GM18499 (cell line): ENCODE measurements around the gene SENP2.
"Not testable (repeated sequence)": the region's sequence is repeated elsewhere in the genome, so short reads cannot be mapped to it uniquely, and the experiment has no call there.

Experiments
- ATAC-seq: cut with Tn5 transposase; IDR thresholded peaks from one replicate; pipeline ENCODE4 v1.9.1; 2021; ENCODE audit warnings: moderate number of reproducible peaks; ENCODE audit not compliant: insufficient read depth, unreplicated experiment

Gene SENP2

DNA sequence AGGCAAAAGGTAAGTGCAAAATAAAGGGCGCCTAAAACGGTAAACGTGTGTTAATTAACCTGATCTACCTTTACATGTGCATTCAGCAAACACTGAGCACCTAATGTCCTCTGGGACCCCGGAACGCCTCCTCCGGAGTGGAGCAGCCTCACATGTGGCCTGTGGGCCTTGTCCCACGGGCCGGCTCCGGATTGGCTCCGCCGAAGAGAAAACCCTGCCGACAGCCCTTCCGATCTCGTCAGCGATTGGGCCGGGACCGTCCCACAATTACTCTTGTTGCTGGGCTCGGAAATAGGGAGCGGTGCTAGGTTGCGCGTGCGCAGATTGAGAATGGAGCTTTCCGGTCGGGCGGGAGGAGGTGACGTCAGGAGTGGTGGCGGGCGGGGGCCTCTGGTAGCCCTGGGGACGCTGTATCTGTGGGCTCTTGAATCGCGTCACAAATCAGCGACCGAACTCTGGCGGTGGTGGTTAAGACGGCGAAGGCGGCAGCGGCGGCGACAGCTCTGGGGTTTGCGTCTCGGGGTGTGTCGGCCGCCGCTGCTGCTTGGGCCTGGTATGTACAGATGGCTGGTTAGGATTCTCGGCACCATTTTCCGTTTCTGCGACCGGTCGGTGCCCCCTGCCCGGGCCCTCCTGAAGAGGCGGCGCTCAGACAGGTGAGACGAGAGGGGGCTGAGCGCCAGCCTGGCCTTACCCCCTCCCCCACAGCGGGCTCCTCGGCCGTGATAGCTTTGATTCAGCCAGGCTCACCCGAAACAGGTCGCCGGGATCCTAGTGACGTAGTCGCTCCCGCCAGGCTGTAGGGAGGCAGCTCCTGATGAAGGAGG lies at the start of gene SENP2:
Gene SENP2 (plus strand): TSS at position 437 of the 827 bp plus-strand sequence. CDS start 119 bp downstream, at position 556.
- peak; percentile 88 for ATAC-seq

DNA sequence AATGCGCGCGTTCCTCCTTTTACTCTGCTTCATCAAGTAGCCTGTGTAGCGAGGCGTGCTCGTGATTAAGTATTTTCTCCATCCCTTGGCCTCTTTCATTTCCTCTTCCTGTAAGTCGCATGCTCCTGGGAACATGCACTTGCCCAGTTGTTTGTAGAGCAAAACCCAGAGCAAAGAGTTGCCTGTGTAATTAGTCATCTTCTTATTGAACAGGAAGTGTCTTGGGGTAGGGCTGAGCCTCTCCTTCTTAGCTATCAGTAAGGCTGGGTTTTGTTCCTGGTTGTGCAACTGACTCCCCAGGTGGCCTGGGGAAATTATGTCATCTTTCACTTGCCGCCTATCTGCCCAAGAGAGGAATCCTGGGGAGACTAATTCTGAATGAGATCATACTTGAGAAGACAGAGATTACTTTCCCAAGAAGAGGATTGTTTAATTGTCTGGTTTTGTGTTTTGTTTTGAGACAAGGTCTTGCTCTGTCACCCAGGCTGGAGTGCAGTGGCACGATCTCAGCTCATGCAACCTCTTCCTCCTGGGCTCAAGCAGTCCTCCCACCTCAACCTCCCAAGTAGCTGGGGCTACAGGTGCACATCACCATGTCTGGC lies 48.6 kb upstream of the SENP2 start:
- peak; percentile 95 for ATAC-seq

DNA sequence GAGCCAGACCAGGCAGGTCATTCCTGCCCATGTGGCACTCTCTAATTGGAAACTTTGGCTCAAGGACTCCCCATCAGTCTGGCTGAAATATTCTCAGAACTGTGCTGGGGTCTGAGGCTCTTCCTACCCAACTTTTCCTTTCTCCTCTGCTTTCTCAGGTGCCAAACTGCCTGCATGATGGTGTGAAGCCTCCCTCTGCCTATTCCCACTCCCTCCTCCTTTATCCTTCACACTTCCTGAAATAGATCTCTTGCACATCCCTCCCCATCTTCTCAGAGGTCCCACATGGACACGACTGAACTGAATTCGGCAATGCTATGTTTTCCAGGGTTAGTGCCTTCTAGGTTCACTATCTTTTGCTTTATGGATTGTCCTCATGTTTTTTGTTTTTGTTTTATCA lies 46.2 kb upstream of the SENP2 start:
- no peak for ATAC-seq

DNA sequence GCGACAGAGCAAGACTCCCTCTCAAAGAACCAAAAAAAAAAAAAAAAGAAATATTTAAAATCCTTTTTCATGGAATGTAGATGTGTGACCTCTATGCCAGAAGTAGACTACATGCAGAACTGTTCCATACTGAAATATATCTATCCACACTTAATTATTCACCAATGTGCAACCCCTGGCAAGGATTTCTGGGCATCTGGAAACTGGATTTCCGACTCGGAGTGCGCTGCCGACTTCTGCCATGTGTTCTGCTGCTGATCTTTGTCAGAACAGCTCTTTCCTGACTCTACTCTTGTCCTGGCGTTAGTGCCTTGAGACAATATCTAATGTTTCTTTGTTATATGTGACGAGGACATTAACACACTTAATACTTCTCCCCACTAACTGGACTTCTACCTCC lies 45.4 kb upstream of the SENP2 start:
- no peak for ATAC-seq

DNA sequence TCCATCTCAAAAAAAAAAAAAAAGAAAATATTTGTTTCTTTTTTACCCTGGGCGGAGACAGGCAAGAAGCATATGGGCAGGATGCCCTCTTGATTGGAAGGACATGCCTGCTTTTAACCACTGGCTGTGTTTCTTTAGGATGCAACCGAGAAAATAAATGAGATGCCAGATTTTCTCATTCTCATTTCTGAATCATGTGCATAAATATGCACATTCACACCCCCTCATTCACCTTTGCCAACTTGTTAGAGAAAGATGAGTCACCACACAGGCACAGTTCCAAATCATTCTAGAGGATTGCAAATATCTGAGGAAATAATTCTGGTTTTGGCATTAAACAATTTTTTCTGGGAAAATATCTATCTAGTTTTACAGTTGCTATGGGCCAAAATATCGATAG lies 37.0 kb upstream of the SENP2 start:
- no peak for ATAC-seq

DNA sequence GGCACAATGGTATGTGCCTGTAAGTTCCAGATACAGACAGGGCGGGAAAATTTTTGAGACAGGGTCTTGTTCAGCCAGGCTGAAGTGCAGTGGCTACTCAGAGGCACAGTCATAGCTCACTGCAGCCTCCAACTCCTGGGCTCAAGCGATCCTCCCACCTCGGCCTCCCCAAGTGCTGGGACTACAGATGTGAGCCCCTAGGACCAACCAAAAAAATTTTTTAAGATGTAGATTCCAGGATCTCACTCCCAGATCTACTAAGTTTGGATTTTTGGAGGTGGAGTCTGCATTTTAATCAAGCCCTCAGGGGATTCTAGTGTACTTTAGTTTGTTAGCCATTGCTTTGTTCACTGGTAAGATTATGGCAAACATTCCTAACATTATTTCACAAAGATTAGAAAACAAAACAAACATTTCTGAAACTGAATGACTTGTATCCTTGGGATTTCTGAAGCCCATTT lies 36.4 kb upstream of the SENP2 start:
- no peak for ATAC-seq

DNA sequence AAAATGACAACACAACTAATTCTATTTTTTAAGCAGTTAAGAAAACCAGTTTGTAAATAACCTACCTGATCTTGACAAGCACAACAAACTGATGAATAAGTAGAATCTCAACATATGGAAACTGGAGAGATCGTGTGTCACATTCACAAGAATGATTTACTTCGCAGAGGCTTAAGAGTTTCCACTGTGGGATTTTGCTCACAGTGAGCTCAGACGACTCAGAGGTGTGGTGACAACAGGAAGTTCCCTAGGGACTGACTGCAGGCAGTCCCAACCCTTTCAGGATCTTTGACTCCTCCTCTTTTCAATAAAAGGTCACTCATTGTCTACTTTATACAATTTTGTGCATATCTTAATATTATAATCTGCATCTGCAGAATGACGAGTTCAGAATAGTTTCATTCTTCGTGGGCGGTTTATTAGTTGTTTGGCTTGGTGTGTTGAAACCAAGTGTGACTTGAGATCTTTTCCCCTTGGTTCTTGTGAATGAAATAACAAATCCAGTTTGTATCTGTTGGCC lies 33.7 kb upstream of the SENP2 start, which contains the start of gene LIPH:
Gene LIPH (minus strand): TSS at position 231 of the 520 bp plus-strand sequence. CDS start 117 bp downstream, at position 114.
- no peak for ATAC-seq

DNA sequence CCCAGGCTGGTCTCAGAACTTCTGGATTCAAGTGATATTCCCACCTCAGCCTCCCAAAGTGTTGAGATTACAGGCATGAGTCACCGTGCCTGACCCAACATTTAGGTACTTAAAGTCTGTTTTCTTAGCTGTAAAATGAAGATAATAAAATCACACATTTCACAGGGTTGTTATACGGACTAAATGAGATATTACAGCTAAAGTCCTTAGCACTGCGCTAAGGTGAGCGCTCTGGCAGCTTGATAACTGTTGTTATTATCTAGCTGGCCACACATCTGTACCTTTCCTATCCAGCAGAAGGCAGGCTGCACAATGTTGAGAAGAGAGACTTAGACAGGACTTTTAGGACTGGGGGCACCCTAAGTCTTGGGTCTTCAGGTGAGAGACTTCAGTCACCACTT lies 31.0 kb upstream of the SENP2 start:
- ATAC-seq: no peak

DNA sequence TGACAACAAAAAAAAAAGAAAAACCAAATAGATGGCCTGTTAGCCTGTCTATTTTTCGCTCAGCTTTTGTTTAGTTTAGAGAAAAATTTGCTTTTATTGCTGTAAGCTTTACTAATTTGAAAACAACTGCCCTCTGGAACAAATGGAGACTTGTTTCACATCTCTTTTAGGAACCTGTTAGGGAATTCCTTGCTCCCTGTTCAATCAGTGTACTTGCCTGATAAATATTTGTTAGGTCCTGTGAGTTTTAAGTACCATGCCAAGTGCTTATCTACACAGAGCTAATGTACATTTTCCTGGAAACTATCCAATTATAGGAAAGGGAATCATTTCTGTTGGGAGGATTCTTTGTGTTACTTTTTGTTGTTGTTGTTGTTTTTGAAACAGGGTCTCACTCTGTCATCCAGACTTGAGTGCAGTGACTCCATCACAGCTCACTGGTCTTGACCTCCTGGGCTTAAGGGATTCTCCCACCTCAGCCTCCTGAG lies 30.2 kb upstream of the SENP2 start:
- no peak for ATAC-seq

DNA sequence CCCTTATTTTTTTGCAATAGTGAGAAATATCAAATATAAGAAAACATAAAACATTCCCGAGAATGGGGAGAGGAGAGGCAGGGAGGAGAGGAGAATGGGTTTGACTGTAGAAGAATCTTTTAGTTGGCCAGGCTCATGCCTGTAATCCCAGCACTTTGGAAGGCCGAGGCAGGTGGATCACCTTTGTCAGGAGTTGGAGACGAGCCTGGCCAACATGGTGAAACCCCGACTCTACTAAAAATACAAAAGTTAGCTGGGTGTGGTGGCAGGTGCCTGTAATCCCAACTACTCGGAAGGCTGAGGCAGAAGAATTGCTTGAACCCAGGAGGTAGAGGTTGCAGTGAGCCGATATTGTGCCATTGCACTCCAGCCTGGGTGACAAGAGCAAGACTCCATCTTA lies 29.5 kb upstream of the SENP2 start:
- ATAC-seq: not testable (repeated sequence)

DNA sequence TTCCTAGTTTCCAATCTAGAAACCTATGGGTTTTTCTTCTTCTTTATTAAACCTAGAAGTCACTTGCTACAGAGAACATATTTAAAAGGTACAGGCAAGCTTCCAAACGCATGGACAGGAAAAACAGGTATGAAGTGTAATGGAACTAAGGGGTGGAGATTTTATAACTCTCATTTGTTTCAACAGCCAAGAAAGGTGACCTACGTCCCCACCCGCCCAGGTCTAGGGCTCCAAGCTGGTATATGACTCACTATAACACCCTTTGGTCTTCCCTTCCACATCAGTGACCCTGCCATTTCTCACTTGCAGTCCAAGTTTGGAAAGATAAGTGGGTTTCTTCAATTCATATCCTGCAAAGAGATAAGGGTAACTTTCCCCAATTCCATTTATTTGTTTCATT lies 27.7 kb upstream of the SENP2 start:
- no peak for ATAC-seq

DNA sequence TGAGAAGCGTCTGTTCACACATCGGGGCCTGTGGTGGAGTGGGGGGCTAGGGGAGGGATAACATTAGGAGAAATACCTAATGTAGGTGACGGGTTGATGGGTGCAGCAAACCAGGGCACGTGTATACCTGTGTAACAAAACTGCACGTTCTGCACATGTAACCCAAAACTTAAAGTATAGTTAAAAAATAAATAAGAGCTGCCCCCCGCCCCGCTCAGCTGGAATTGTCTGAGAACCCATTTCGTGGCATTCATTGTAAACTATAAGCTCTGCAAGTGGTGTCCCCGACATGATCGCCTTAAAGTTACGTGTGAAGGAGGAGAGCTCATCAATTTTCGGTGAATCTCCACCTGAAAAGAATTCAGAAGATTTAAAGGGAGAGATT lies 26.4 kb upstream of the SENP2 start:
- no peak for ATAC-seq

DNA sequence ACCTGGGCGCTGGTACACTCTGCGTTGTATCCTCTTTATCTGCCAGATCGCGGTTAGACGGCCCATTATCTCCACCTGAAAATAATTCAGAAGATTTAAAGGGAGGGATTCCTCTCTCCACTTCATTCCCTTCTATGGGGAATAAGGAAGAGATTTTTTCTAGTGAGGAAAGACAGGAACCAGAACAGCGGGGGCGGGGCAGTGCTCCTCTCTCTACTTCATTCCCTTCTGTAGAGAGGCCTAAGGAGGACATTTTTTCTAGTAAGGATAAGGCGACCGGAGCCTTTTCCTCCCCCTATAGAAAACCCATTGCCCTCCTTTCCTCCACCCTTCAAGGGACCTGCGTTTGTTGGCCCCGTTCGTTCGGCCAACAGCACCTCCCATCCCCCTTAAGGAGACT lies 25.4 kb upstream of the SENP2 start:
- ATAC-seq: no peak

DNA sequence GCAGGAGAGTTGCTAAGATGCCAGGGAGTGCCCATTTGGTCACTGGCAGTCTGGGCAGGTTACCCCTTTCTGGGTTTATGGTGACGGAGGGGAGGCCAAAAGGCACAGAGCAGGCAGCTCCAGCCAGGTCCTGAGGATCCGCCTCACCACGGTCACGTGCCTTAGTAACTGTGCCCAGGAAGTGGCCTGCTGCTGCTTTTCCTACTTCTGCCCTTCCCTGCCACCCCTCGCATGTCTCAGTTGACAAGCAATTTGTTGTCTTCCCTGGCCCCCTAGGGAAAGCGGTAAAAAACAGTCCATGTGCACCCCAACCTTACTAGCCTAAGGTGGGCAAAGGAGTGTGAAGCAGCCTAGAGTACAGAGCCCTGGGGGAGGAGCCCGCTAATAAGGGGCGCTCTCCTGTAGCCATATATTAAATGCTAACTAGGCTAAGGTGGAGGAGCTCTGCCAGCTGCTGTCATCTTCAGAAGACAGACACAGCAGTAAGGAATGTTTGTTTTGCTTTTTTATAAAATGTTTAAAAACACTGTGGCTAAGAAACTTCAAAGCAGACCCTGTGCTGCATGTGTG lies 24.6 kb upstream of the SENP2 start:
- no peak for ATAC-seq

DNA sequence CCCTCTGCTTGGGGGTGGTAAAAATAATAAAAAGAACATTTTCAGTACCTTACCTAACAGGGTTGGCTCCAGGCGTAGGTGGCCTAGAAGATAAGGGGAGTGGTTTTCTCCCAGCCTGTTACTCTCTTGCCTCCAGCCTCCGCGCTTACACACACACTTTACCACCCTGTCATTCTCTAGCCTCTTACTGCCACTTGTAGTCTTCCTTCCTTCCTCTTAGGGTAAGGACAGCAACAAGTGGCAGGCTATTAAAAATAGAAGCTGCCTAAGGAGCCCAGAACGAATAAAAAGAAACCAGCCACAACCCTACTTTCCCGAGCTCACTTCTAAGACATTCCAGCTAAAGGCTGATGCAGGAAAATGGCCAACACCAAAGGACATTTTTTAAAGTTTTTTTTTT lies 24.1 kb upstream of the SENP2 start:
- ATAC-seq: no peak

DNA sequence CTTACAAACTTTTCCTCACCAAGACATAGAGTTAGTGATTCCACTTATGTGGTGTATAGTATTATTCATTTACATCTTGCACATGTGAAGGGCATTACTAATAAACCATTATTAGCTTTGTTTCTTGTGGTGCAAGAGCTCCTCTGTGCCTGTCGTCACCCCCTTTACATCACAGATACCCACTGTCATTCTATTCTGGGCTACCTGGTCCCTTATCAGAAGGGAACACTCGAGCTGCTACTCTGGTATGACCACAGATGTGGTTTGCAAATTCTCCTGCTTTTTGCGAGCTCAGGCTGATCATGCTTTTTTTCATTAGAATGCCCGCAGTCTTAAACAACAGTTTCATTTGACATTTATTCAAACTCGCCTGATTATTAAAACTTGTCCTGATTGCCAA lies 13.9 kb upstream of the SENP2 start:
- ATAC-seq: no peak

DNA sequence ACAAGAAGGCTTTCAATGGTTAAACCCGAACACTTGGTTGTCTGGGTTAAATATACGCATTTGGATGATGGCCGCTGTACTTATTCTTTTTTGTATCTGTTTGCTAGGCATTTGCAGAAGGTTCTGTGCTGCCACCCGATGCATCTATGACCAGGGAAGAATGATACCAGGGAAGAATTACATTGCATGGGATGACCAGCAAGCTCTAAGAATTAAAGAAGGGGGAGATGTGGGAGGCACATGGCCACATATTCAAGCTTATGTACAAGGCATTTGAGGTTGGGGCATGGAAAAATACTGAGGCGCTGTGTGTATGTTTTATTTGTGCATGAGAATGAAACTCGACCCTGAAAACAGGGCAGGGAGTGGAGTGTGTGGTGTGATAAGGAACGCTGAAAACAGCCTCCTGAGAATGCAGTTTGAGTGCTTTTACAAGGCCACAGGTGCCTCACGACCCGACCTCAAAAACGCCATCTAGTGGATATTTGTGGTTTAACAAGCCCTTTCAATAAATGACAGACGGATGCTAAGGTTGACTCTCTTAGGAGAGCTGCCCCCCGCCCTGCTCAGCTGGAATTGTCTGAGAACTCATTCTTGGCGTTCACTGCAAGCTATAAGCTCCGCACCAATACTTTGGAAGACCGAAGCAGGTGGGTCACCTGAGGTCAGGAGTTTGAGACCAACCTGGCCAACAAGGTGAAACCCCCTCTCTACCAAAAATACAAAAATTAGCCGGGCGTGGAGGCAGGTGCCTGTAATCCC lies 10.8 kb upstream of the SENP2 start:
- not testable (repeated sequence) for ATAC-seq

DNA sequence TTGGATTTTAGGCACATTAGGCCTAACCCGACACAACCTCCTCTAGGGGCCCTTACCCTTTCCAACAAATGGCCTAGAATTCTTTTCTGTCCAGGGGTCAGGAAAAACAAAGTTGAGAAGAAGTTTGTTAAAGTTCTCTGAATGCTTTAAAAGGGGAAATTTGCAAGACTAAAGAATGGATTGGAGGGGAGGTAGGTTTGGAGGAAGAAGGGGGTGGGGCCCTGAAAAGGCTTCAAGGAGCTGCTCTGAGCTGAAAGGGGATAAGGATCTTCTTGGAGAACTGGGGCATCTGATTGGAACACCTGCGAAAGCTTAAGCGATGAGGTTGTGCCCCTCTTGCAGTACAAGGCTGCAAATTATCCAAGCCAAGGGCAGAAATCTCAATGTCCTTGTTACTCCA lies 3.9 kb upstream of the SENP2 start:
- ATAC-seq: no peak

DNA sequence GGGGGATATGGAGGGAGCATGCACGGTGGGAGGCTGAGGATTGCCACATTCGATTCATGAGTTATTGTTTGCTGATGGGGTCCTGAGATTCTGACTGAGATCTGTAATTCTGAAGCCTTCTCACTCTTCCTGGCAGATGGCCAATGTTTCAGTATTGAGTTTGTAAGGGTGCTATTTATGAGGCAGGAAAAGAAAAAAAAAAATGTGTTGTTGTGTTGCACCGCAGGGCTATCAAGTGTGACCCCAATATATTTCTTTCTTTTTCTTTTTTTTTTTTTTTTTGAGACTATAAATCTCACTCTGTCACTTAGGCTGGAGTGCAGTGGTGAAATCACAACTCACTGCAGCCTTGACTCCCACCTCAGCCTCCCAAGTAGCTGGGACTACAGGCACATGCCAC lies 3.2 kb upstream of the SENP2 start:
- ATAC-seq: no peak

DNA sequence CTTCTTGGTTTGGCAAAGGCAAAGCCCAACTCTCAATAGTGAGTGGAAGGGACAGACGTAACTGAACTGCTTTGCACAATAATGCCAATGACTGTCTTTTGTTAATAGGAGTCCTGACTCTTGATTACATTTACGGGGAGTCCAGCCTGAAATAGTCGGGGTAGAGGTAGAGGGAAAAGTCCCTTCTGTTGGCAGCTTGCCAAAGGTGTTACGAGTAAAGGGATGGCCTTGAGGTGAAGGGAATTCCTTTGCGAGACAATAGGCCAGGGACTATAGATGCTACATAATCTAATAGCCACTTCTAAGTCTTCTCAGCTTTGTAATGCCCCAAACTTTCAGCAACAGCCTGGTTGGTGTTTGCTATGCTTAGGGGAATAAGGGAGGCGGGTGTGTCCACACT lies 2.2 kb upstream of the SENP2 start:
- ATAC-seq: no peak
